ENCODE measurements around the gene FGGY. TPM values are rescaled to one million over a fixed set of nuclear protein-coding genes. Genes with fewer than 3 reads are reported as not detected.
"Not testable (repeated sequence)": the region's sequence is repeated elsewhere in the genome, so short reads cannot be mapped to it uniquely, and the experiment has no call there.

The FGGY gene
- total RNA-seq, 2 donors from 2014 or later: 12.2 to 17.4 TPM

- WGBS, 2 donors: 90 to 91% methylated on average over 10 of the region's 10 CpGs
- no peak overlapping the region for H3K27ac ChIP-seq
- H3K9me3 ChIP-seq: no peaks in the 10 kb centered on the region
- H3K27me3 ChIP-seq: no peaks in the 10 kb centered on the region
- peaks cover 26% of the 10 kb centered on the region for H3K4me1 ChIP-seq
- ATAC-seq: no peak
- no peaks in the 10 kb centered on the region for H3K36me3 ChIP-seq (replicated peaks in 1 of 2; ENCODE audit: insufficient read depth in 1 of 2, low read depth in 2 of 2)
- no peak for DNase-seq
- intact Hi-C loops (cut with DNase I): no loop called here
- no peak overlapping the region for H3K4me3 ChIP-seq
- TF ChIP-seq POLR2A (IDR thresholded peaks at IDR 0.05) (no peak), CTCF (IDR thresholded peaks at IDR 0.05) (no peak)
These were observed 435.5 kb downstream of the FGGY start for GRCh38 chr1:59732214-59732955.

GRCh38 chr1:59733443-59734141 is 436.7 kb downstream of the FGGY start:
- H3K27ac ChIP-seq: no peak overlapping the region
- ATAC-seq (no peak), DNase-seq (no peak)
- H3K9me3 ChIP-seq: no peaks in the 10 kb centered on the region
- no peak overlapping the region for H3K4me3 ChIP-seq
- 87 to 96% methylated on average over 3 of the region's 3 CpGs for WGBS, 2 donors
- peaks cover 38% of the 10 kb centered on the region for H3K4me1 ChIP-seq
- H3K36me3 ChIP-seq (replicated peaks in 1 of 2; ENCODE audit: insufficient read depth in 1 of 2, low read depth in 2 of 2): no peaks in the 10 kb centered on the region
- no peak for TF ChIP-seq CTCF (IDR thresholded peaks at IDR 0.05)
- TF ChIP-seq POLR2A (IDR thresholded peaks at IDR 0.05): no peak
- no peaks in the 10 kb centered on the region for H3K27me3 ChIP-seq
- intact Hi-C loops (cut with DNase I): no loop called here

GRCh38 chr1:59735927-59736326 is 439.0 kb downstream of the FGGY start:
- 80 to 100% methylated on average over 3 of the region's 3 CpGs for WGBS, 2 donors
- H3K9me3 ChIP-seq; H3K27me3 ChIP-seq; H3K27ac ChIP-seq; DNase-seq; H3K36me3 ChIP-seq (replicated peaks in 1 of 2; ENCODE audit: insufficient read depth in 1 of 2, low read depth in 2 of 2); intact Hi-C loops (cut with DNase I); H3K4me3 ChIP-seq; ATAC-seq: not testable (repeated sequence)
- peaks cover 52% of the 10 kb centered on the region for H3K4me1 ChIP-seq

- Histone ChIP-seq H3K9me3 (no peaks in the 10 kb centered on the region), H3K4me3 (no peak overlapping the region), H3K4me1 (peaks cover 44% of the 10 kb centered on the region), H3K27me3 (no peaks in the 10 kb centered on the region), H3K36me3 (replicated peaks in 1 of 2; ENCODE audit: insufficient read depth in 1 of 2, low read depth in 2 of 2) (no peaks in the 10 kb centered on the region), H3K27ac (peak overlapping the region in 1 of 4 donors; percentile 79)
- DNase-seq (no peak), ATAC-seq (no peak)
- intact Hi-C loops (cut with DNase I): no loop called here
- TF ChIP-seq POLR2A (IDR thresholded peaks at IDR 0.05) (no peak), CTCF (IDR thresholded peaks at IDR 0.05) (no peak)
- 92 to 100% methylated on average over 3 to 4 of the region's 4 CpGs for WGBS, 2 donors
These were observed 439.9 kb downstream of the FGGY start for GRCh38 chr1:59736744-59737143.

- peak; percentile 41 for ATAC-seq
- TF ChIP-seq POLR2A (IDR thresholded peaks at IDR 0.05): no peak
- TF ChIP-seq CTCF (IDR thresholded peaks at IDR 0.05): no peak
These were observed 440.7 kb downstream of the FGGY start for GRCh38 chr1:59737638-59738037.

More at GRCh38 chr1:59737638-59738037, 440.7 kb downstream of the FGGY start:
- H3K4me1 ChIP-seq: peaks cover 49% of the 10 kb centered on the region
- intact Hi-C loops (cut with DNase I): no loop called here
- no peaks in the 10 kb centered on the region for H3K36me3 ChIP-seq (replicated peaks in 1 of 2; ENCODE audit: insufficient read depth in 1 of 2, low read depth in 2 of 2)
- H3K27me3 ChIP-seq: no peaks in the 10 kb centered on the region
- no peak overlapping the region for H3K4me3 ChIP-seq
- no peaks in the 10 kb centered on the region for H3K9me3 ChIP-seq
- peak; percentile 36 to 68 (median 49) for DNase-seq
- 21 to 38% methylated on average over 5 of the region's 5 CpGs for WGBS, 2 donors
- peak overlapping the region; percentile 33 to 79 (median 66) for H3K27ac ChIP-seq

All from body of pancreas (tissue), 4 donors.